HG03175 (cell line): Measurements from ENCODE around the gene LRMDA.

Experiments
- ATAC-seq: cut with Tn5 transposase; IDR thresholded peaks from one replicate; pipeline ENCODE4 v1.9.1; 2021; ENCODE audit warnings: mild to moderate bottlenecking, moderate library complexity; ENCODE audit not compliant: unreplicated experiment

Gene LRMDA

GRCh38 chr10:76432016-76433012 lies 1000.9 kb downstream of the LRMDA start:
- ATAC-seq: no peak

GRCh38 chr10:76433161-76434005 lies 1002.0 kb downstream of the LRMDA start:
- no peak for ATAC-seq

GRCh38 chr10:76435157-76435556 lies 1003.7 kb downstream of the LRMDA start:
- ATAC-seq: no peak

GRCh38 chr10:76436401-76436811 lies 1005.0 kb downstream of the LRMDA start:
- no peak for ATAC-seq

- no peak for ATAC-seq
These were observed 1005.6 kb downstream of the LRMDA start for GRCh38 chr10:76436981-76437380.

GRCh38 chr10:76440426-76440825 lies 1009.0 kb downstream of the LRMDA start:
- ATAC-seq: no peak

- no peak for ATAC-seq
These were observed 1010.7 kb downstream of the LRMDA start for GRCh38 chr10:76442113-76442512.

GRCh38 chr10:76444034-76444800 lies 1012.8 kb downstream of the LRMDA start:
- no peak for ATAC-seq

- no peak for ATAC-seq
These were observed 1016.2 kb downstream of the LRMDA start for GRCh38 chr10:76447578-76447977.

- ATAC-seq: no peak
These were observed 1020.5 kb downstream of the LRMDA start for GRCh38 chr10:76451911-76452310.

GRCh38 chr10:76453332-76453731 lies 1021.9 kb downstream of the LRMDA start:
- ATAC-seq: no peak

- ATAC-seq: no peak
These were observed 1022.6 kb downstream of the LRMDA start for GRCh38 chr10:76453997-76454396.

GRCh38 chr10:76454506-76455140 lies 1023.2 kb downstream of the LRMDA start:
- ATAC-seq: no peak

GRCh38 chr10:76456197-76456596 lies 1024.8 kb downstream of the LRMDA start:
- no peak for ATAC-seq

GRCh38 chr10:76459016-76459730 lies 1027.7 kb downstream of the LRMDA start:
- no peak for ATAC-seq

GRCh38 chr10:76461024-76461423 lies 1029.6 kb downstream of the LRMDA start:
- no peak for ATAC-seq

GRCh38 chr10:76463111-76463510 lies 1031.7 kb downstream of the LRMDA start:
- no peak for ATAC-seq

GRCh38 chr10:76466836-76467503 lies 1035.5 kb downstream of the LRMDA start:
- no peak for ATAC-seq

- no peak for ATAC-seq
These were observed 1038.3 kb downstream of the LRMDA start for GRCh38 chr10:76469675-76470074.
